Hepatocyte (in vitro differentiated cells): ENCODE measurements around the gene PTPRN2.

Experiments used
- CTCF ChIP-seq: fragments of 200-600 bp; sonication (generic); IDR thresholded peaks from 2 replicates; pipeline ENCODE4 v1.5.1; 2016; ENCODE audit warnings: antibody characterized with exemption, mild to moderate bottlenecking; ENCODE audit not compliant: poor library complexity
- EZH2phosphoT487 ChIP-seq: fragments of 200-600 bp; sonication (generic); IDR thresholded peaks from one replicate; pipeline ENCODE4 v1.6.1; 2018; ENCODE audit warnings: antibody characterized with exemption, mild to moderate bottlenecking, low read depth, moderate library complexity; ENCODE audit not compliant: unreplicated experiment, severe bottlenecking

GRCh38 chr7:157735826-157736225 is 851.8 kb downstream of the PTPRN2 start:
- TF ChIP-seq CTCF (no peak), EZH2phosphoT487 (no peak)
